Brain pericyte (primary cell): Measurements from ENCODE around the gene TMEM61.
"Not testable (repeated sequence)": the region's sequence is repeated elsewhere in the genome, so short reads cannot be mapped to it uniquely, and the experiment has no call there.

Experiments
- DNase-seq: peaks from one replicate; pipeline ENCODE4 v3.0.0-alpha.2; 2012; ENCODE audit warnings: low read depth, low spot score

Gene TMEM61

GRCh38 chr1:55000110-55001085 is 20.0 kb downstream of the TMEM61 start:
- no peak for DNase-seq

- no peak for DNase-seq
Observed at GRCh38 chr1:55001311-55001710, 20.9 kb downstream of the TMEM61 start.

GRCh38 chr1:55002686-55003085 is 22.3 kb downstream of the TMEM61 start:
- no peak for DNase-seq

- DNase-seq = no peak
Observed at GRCh38 chr1:55005351-55006140, 25.1 kb downstream of the TMEM61 start.

GRCh38 chr1:55006931-55007330 is 26.5 kb downstream of the TMEM61 start:
- DNase-seq = no peak

- DNase-seq = no peak
Observed at GRCh38 chr1:55007625-55008024, 27.2 kb downstream of the TMEM61 start.

GRCh38 chr1:55010194-55010886 is 29.9 kb downstream of the TMEM61 start:
- no peak for DNase-seq

- DNase-seq = no peak
Observed at GRCh38 chr1:55010887-55011217, 30.4 kb downstream of the TMEM61 start.

- no peak for DNase-seq
Observed at GRCh38 chr1:55012661-55013060, 32.2 kb downstream of the TMEM61 start.

GRCh38 chr1:55015123-55015522 is 34.7 kb downstream of the TMEM61 start:
- no peak for DNase-seq

GRCh38 chr1:55015731-55016620 is 35.5 kb downstream of the TMEM61 start:
- no peak for DNase-seq

GRCh38 chr1:55018395-55018794 is 38.0 kb downstream of the TMEM61 start:
- no peak for DNase-seq

GRCh38 chr1:55021942-55022546 is 41.6 kb downstream of the TMEM61 start:
- DNase-seq = peak; percentile 65

GRCh38 chr1:55024163-55024562 is 43.7 kb downstream of the TMEM61 start:
- DNase-seq = not testable (repeated sequence)

GRCh38 chr1:55026682-55027081 is 46.3 kb downstream of the TMEM61 start:
- DNase-seq = not testable (repeated sequence)

GRCh38 chr1:55031098-55031497 is 50.7 kb downstream of the TMEM61 start:
- not testable (repeated sequence) for DNase-seq

GRCh38 chr1:55033265-55033614 is 52.8 kb downstream of the TMEM61 start:
- DNase-seq = no peak

- no peak for DNase-seq
Observed at GRCh38 chr1:55034476-55035133, 54.2 kb downstream of the TMEM61 start.

GRCh38 chr1:55035904-55036303 is 55.5 kb downstream of the TMEM61 start:
- DNase-seq = no peak
